IMR-90 (cell line): ENCODE measurements around the gene ZDHHC24. TPM values are rescaled to one million over a fixed set of nuclear protein-coding genes. Genes with fewer than 3 reads are reported as not detected.

Source experiments
- ATAC-seq: fragments of 200-7000 bp; cut with Tn5 transposase; 2 replicates; pipeline ENCODE4 v1.9.1; 2020; ENCODE audit warnings: low read depth, mild to moderate bottlenecking, moderate library complexity
- BruUV-seq: library from RNA; stranded (reverse); fragments of 400-500 nt; replicated peaks from 2 replicates; lab custom pipeline; 2021; lab: Mats Ljungman, UMichigan
- CTCF ChIA-PET: fragments of 300-600 bp; formaldehyde crosslinking; extraction: SDS; loops from one replicate; lab custom pipeline; 2021; ENCODE audit warnings: antibody characterized with exemption; lab: Yijun Ruan, JAX
- POLR2A ChIA-PET: fragments of 300-600 bp; sonication (Branson Sonifier 250); formaldehyde crosslinking; loops from one replicate; lab custom pipeline; 2022; ENCODE audit warnings: antibody characterized with exemption; ENCODE audit not compliant: unreplicated experiment; lab: Charles Lee
- DNase-seq: peaks from one replicate; pipeline ENCODE4 v3.0.0; 2013
- H2AFZ ChIP-seq: replicated peaks from 2 replicates; pipeline ENCODE3; 2013; ENCODE audit warnings: low read length, mild to moderate bottlenecking; ENCODE audit not compliant: poor library complexity
- H2AK5ac ChIP-seq: 2 replicates; pipeline ENCODE4 v1.6.1; 2013; ENCODE audit warnings: low read depth, low read length, inconsistent platforms
- H2AK9ac ChIP-seq: replicated peaks from 2 replicates; pipeline ENCODE3; 2013; ENCODE audit warnings: mild to moderate bottlenecking, low read depth, low read length, moderate library complexity; ENCODE audit not compliant: poor library complexity
- H2BK120ac ChIP-seq: 2 replicates; pipeline ENCODE4 v1.6.1; 2013; ENCODE audit warnings: low read depth, low read length, inconsistent platforms
- H2BK15ac ChIP-seq: 3 replicates; pipeline ENCODE4 v1.6.1; 2013; ENCODE audit warnings: low read depth, low read length, inconsistent platforms
- H2BK20ac ChIP-seq: 2 replicates; pipeline ENCODE4 v1.6.1; 2013; ENCODE audit warnings: low read depth, mild to moderate bottlenecking, inconsistent platforms, low read length, moderate library complexity
- H2BK5ac ChIP-seq: 2 replicates; pipeline ENCODE4 v1.6.1; 2013; ENCODE audit warnings: mild to moderate bottlenecking, low read depth, low read length, inconsistent platforms; ENCODE audit not compliant: poor library complexity, severe bottlenecking
- H3K14ac ChIP-seq: replicated peaks from 2 replicates; pipeline ENCODE4 v1.6.1; 2013; ENCODE audit warnings: low read depth, low read length, inconsistent platforms
- H3K18ac ChIP-seq: 2 replicates; pipeline ENCODE4 v1.6.1; 2013; ENCODE audit warnings: low read depth, low read length, control low read depth
- H3K23ac ChIP-seq: 2 replicates; pipeline ENCODE4 v1.6.1; 2013; ENCODE audit warnings: low read depth, low read length, inconsistent platforms
- H3K27ac ChIP-seq: 2 replicates; pipeline ENCODE4 v1.5.1; 2013; ENCODE audit warnings: mild to moderate bottlenecking, control low read depth, low read length; ENCODE audit not compliant: insufficient read depth
- H3K27me3 ChIP-seq: 2 replicates; pipeline ENCODE4 v1.6.1; 2013; ENCODE audit warnings: low read length; ENCODE audit not compliant: control insufficient read depth, insufficient read depth
- H3K36me3 ChIP-seq: 2 replicates; pipeline ENCODE4 v1.6.1; 2013; ENCODE audit warnings: low read length, mixed read lengths; ENCODE audit not compliant: control insufficient read depth, insufficient read depth
- H3K4ac ChIP-seq: 2 replicates; pipeline ENCODE4 v1.6.1; 2013; ENCODE audit warnings: low read depth, low read length, inconsistent platforms
- H3K4me1 ChIP-seq: 2 replicates; pipeline ENCODE4 v1.6.1; 2013; ENCODE audit warnings: low read length, mixed read lengths; ENCODE audit not compliant: control insufficient read depth, insufficient read depth
- H3K4me2 ChIP-seq: 2 replicates; pipeline ENCODE4 v1.6.1; 2013; ENCODE audit warnings: low read depth, mild to moderate bottlenecking, control low read depth, low read length, moderate library complexity
- H3K4me3 ChIP-seq: 2 replicates; pipeline ENCODE4 v1.5.1; 2013; ENCODE audit warnings: low read depth, mild to moderate bottlenecking, control low read depth, low read length, moderate library complexity; ENCODE audit not compliant: insufficient read depth
- H3K56ac ChIP-seq: 2 replicates; pipeline ENCODE4 v1.6.1; 2013; ENCODE audit warnings: low read length, inconsistent platforms; ENCODE audit not compliant: insufficient read depth; ENCODE audit errors: extremely low read depth
- H3K79me1 ChIP-seq, 2 experiments: 2 replicates each; pipeline ENCODE4 v1.6.1; 2013; ENCODE audit warnings: low read length in 2 of 2, inconsistent platforms in 1 of 2, low read depth in 1 of 2
- H3K9ac ChIP-seq: 2 replicates; pipeline ENCODE4 v1.6.1; 2013; ENCODE audit warnings: low read depth, low read length, control low read depth
- H3K9me1 ChIP-seq: 2 replicates; pipeline ENCODE4 v1.6.1; 2013; ENCODE audit warnings: low read length, inconsistent platforms; ENCODE audit not compliant: insufficient read depth
- H3K9me3 ChIP-seq: 2 replicates; pipeline ENCODE4 v1.6.1; 2013; ENCODE audit warnings: low read length; ENCODE audit not compliant: control insufficient read depth, insufficient read depth
- H4K20me1 ChIP-seq: 2 replicates; pipeline ENCODE4 v1.6.1; 2013; ENCODE audit warnings: low read length, inconsistent platforms; ENCODE audit not compliant: insufficient read depth
- H4K5ac ChIP-seq: 2 replicates; pipeline ENCODE4 v1.6.1; 2013; ENCODE audit warnings: mild to moderate bottlenecking, low read depth, low read length, control low read depth
- H4K8ac ChIP-seq, 2 experiments: 2 replicates each; pipeline ENCODE4 v1.6.1; 2013; ENCODE audit warnings: low read depth in 2 of 2, low read length in 2 of 2, control low read depth in 1 of 2, inconsistent platforms in 1 of 2
- H4K91ac ChIP-seq: 2 replicates; pipeline ENCODE4 v1.6.1; 2013; ENCODE audit warnings: low read depth, low read length, inconsistent platforms; ENCODE audit not compliant: insufficient read depth
- BHLHE40 ChIP-seq: fragments of 150-350 bp; IDR thresholded peaks from 2 replicates; pipeline ENCODE4 v1.6.1; 2016; ENCODE audit warnings: mild to moderate bottlenecking, low read depth, low read length
- CEBPB ChIP-seq: IDR thresholded peaks from 2 replicates; pipeline ENCODE4 v1.6.1; 2012; ENCODE audit warnings: low read depth, low read length, improper control_type of control experiment
- CHD1 ChIP-seq: IDR thresholded peaks from 2 replicates; pipeline ENCODE4 v1.6.1; 2012; ENCODE audit warnings: low read depth, low read length, improper control_type of control experiment
- CTCF ChIP-seq: conservative IDR thresholded peaks from 2 replicates; pipeline ENCODE4 v1.5.1; 2012; ENCODE audit warnings: mild to moderate bottlenecking, low read depth, low read length, improper control_type of control experiment
- ELK1 ChIP-seq: fragments of 150-350 bp; IDR thresholded peaks from 2 replicates; pipeline ENCODE4 v1.6.1; 2016; ENCODE audit warnings: low read depth, mild to moderate bottlenecking, low read length, moderate library complexity, borderline replicate concordance
- FOS ChIP-seq: fragments of 150-350 bp; IDR thresholded peaks from 2 replicates; pipeline ENCODE4 v1.6.1; 2016; ENCODE audit warnings: low read depth, low read length
- MAFK ChIP-seq: IDR thresholded peaks from 2 replicates; pipeline ENCODE4 v1.6.1; 2012; ENCODE audit warnings: low read depth, low read length, improper control_type of control experiment
- MAZ ChIP-seq: IDR thresholded peaks from 2 replicates; pipeline ENCODE4 v1.6.1; 2012; ENCODE audit warnings: low read depth, mild to moderate bottlenecking, low read length, improper control_type of control experiment, moderate library complexity, borderline replicate concordance
- MXI1 ChIP-seq: IDR thresholded peaks from 2 replicates; pipeline ENCODE4 v1.6.1; 2012; ENCODE audit warnings: low read depth, mild to moderate bottlenecking, low read length, moderate library complexity, borderline replicate concordance
- NFE2L2 ChIP-seq: fragments of 150-350 bp; IDR thresholded peaks from 2 replicates; pipeline ENCODE4 v1.6.1; 2016; ENCODE audit warnings: low read depth, mild to moderate bottlenecking, low read length
- POLR2A ChIP-seq: IDR thresholded peaks from 2 replicates; pipeline ENCODE4 v1.6.1; 2012; ENCODE audit warnings: mild to moderate bottlenecking, low read depth, low read length
- RAD21 ChIP-seq: IDR thresholded peaks from 2 replicates; pipeline ENCODE4 v1.6.1; 2012; ENCODE audit warnings: low read length, improper control_type of control experiment
- RCOR1 ChIP-seq: IDR thresholded peaks from 2 replicates; pipeline ENCODE4 v1.6.1; 2012; ENCODE audit warnings: mild to moderate bottlenecking, low read length, improper control_type of control experiment; ENCODE audit not compliant: insufficient replicate concordance
- RFX5 ChIP-seq: IDR thresholded peaks from 2 replicates; pipeline ENCODE4 v1.8.0; 2012; ENCODE audit warnings: low read depth, mild to moderate bottlenecking, low read length, moderate library complexity
- SMC3 ChIP-seq: fragments of 150-350 bp; IDR thresholded peaks from 2 replicates; pipeline ENCODE4 v1.6.1; 2016; ENCODE audit warnings: low read depth, mild to moderate bottlenecking, antibody characterized with exemption, low read length, moderate library complexity
- USF2 ChIP-seq: fragments of 150-350 bp; IDR thresholded peaks from 2 replicates; pipeline ENCODE4 v1.6.1; 2017; ENCODE audit warnings: mild to moderate bottlenecking, antibody characterized with exemption, low read length, low read depth
- WGBS, 2 experiments: methylation state at CpG; one replicate each; pipeline versions ENCODE4 v1.1.5 to v1.1.7; 2013; ENCODE audit warnings: missing lambda C conversion rate in 2 of 2; ENCODE audit not compliant: insufficient read length in 1 of 2; ENCODE audit errors: extremely low coverage in 2 of 2; 5-methylcytosine and 5-hydroxymethylcytosine counted together
- dilution Hi-C: fragments of 300-500 bp; cut with HindIII; formaldehyde crosslinking; loops from one replicate; pipeline ENCODE4 v1.14.3; 2018; ENCODE audit warnings: low sequenced_read_pairs; ENCODE audit not compliant: unreplicated experiment
- in situ Hi-C: fragments of 300-500 bp; cut with MboI; formaldehyde crosslinking; loops from 3 replicates; pipeline ENCODE4 v1.14.3; 2019; ENCODE audit warnings: low sequenced_read_pairs, inconsistent platforms, mixed read lengths
- intact Hi-C: fragments of 100-400 bp; cut with micrococcal nuclease; formaldehyde crosslinking; loops from 2 replicates; pipeline ENCODE4 v1.10.0; 2022
- polyA plus RNA-seq, 3 experiments: library from polyadenylated mRNA; depleted of rRNA; stranded (reverse); fragments of >200 nt; gene quantifications; 2 replicates each; pipeline ENCODE4 v1.2.3, GENCODE V29; 2012; ENCODE audit warnings: low replicate concordance in 1 of 3
- total RNA-seq: library from RNA; depleted of rRNA; stranded (reverse); fragments of >200 nt; gene quantifications from 2 replicates; pipeline ENCODE4 v1.2.3, GENCODE V29; 2012

Gene ZDHHC24
- total and polyA plus RNA-seq, 2 of the 4 experiments (the other 2 are of a cell fraction) = 3.2 to 10.9 TPM

GRCh38 chr11:66498506-66498905 is 47.3 kb downstream of the ZDHHC24 start:
- Histone ChIP-seq H2AK9ac (no peak overlapping the region), H3K4ac (no peak overlapping the region), H3K9me3 (no peaks in the 10 kb centered on the region), H3K27ac (no peak overlapping the region), H3K9ac (no peak overlapping the region), H4K8ac (no peak overlapping the region), H4K20me1 (no peaks in the 10 kb centered on the region), H3K79me1 (no peaks in the 10 kb centered on the region), H2BK20ac (no peak overlapping the region), H3K23ac (no peak overlapping the region), H4K91ac (no peak overlapping the region), H3K4me2 (no peak overlapping the region), H3K36me3 (peaks cover 29% of the 10 kb centered on the region), H3K4me1 (no peaks in the 10 kb centered on the region), H4K5ac (no peak overlapping the region), H3K9me1 (no peaks in the 10 kb centered on the region), H2AFZ (no peak overlapping the region), H2BK5ac (no peak overlapping the region), H2BK120ac (no peak overlapping the region), H3K56ac (no peak overlapping the region), H2BK15ac (no peak overlapping the region), H3K18ac (no peak overlapping the region), H3K4me3 (no peak overlapping the region), H2AK5ac (no peak overlapping the region), H3K14ac (no peak overlapping the region), H3K27me3 (no peaks in the 10 kb centered on the region)
- no peak for DNase-seq
- TF ChIP-seq RFX5 (no peak), USF2 (no peak), RCOR1 (no peak), NFE2L2 (no peak), RAD21 (no peak), MAFK (no peak), BHLHE40 (no peak), MAZ (no peak), MXI1 (no peak), ELK1 (no peak), SMC3 (no peak), CHD1 (no peak), FOS (no peak), CTCF (no peak), CEBPB (no peak), POLR2A (no peak)
- ChIA-PET CTCF (interaction anchor here (0.7 kb wide), 2 partner anchors 12 to 20 kb away, joined by 3 to 8 read pairs; partner anchors contain the start of gene BBS1), POLR2A (interaction anchor here (0.6 kb wide), 1 partner anchor 142 kb away, joined by 3 read pairs; no protein-coding TSS in a partner anchor)
- WGBS, 2 experiments = no CpG with 5 or more reads among the region's 5 CpGs
- ATAC-seq = no peak
- dilution Hi-C loops = no loop called here
- BruUV-seq = no TSS peak
- in situ Hi-C loops = no loop called here
- intact Hi-C loops = no loop called here
